Effector memory CD8-positive, alpha-beta T cell (primary cell): ENCODE results near the gene INPP5F.
"Not testable (repeated sequence)": the region's sequence is repeated elsewhere in the genome, so short reads cannot be mapped to it uniquely, and the experiment has no call there.

Experiments
- ATAC-seq: fragments of 150-1000 bp; cut with Tn5 transposase; replicated peaks from 2 replicates; pipeline ENCODE4 v1.10.0; 2021; ENCODE audit warnings: mild to moderate bottlenecking, moderate library complexity
- DNase-seq, 3 experiments: peaks; one replicate each; pipeline ENCODE4 v3.0.0; 2021
- H3K27ac Mint-ChIP-seq, 2 donors: one replicate each; pipeline ENCODE4 v1.8.0; 2022; ENCODE audit warnings: mild to moderate bottlenecking in 2 of 2, mixed read lengths in 2 of 2, moderate library complexity in 2 of 2
- H3K27me3 Mint-ChIP-seq, 2 donors: one replicate each; pipeline ENCODE4 v1.8.0; 2022; ENCODE audit warnings: mixed read lengths in 2 of 2
- H3K36me3 Mint-ChIP-seq: one replicate; pipeline ENCODE4 v1.8.0; 2022; ENCODE audit warnings: mild to moderate bottlenecking, moderate library complexity, mixed read lengths; ENCODE audit not compliant: insufficient read depth
- H3K4me1 Mint-ChIP-seq, 2 donors: one replicate each; pipeline ENCODE4 v1.8.0; 2022; ENCODE audit warnings: low read depth in 2 of 2, mixed read lengths in 2 of 2
- H3K4me3 Mint-ChIP-seq, 2 donors: one replicate each; pipeline ENCODE4 v1.8.0; 2022; ENCODE audit warnings: mild to moderate bottlenecking in 2 of 2, mixed read lengths in 2 of 2, moderate library complexity in 2 of 2
- H3K9me3 Mint-ChIP-seq, 2 donors: one replicate each; pipeline ENCODE4 v1.8.0; 2022; ENCODE audit warnings: mixed read lengths in 2 of 2

The INPP5F gene

GRCh38 chr10:119781498-119781897, 55.6 kb downstream of the INPP5F start:
- ATAC-seq (no peak), DNase-seq (no peak)
- Mint-ChIP-seq H3K4me1 (peaks cover 8 to 10% of the 10 kb centered on the region in 2 donors), H3K27ac (no peak overlapping the region), H3K9me3 (no peaks in the 10 kb centered on the region), H3K36me3 (peaks cover 1% of the 10 kb centered on the region), H3K27me3 (no peaks in the 10 kb centered on the region), H3K4me3 (no peak overlapping the region)

- Mint-ChIP-seq H3K4me1 (peaks cover 8 to 16% of the 10 kb centered on the region in 2 donors), H3K9me3 (no peaks in the 10 kb centered on the region)
Observed at GRCh38 chr10:119782981-119783664, 57.3 kb downstream of the INPP5F start.

GRCh38 chr10:119783665-119784027, 57.8 kb downstream of the INPP5F start:
- Mint-ChIP-seq H3K27ac (no peak overlapping the region), H3K27me3 (no peaks in the 10 kb centered on the region), H3K4me3 (no peak overlapping the region), H3K4me1 (peaks cover 8 to 16% of the 10 kb centered on the region in 2 donors), H3K36me3 (no peaks in the 10 kb centered on the region), H3K9me3 (no peaks in the 10 kb centered on the region)
- no peak for ATAC-seq
- no peak for DNase-seq

More at GRCh38 chr10:119782981-119783664, 57.3 kb downstream of the INPP5F start:
- Mint-ChIP-seq H3K27me3 (no peaks in the 10 kb centered on the region), H3K27ac (no peak overlapping the region), H3K36me3 (no peaks in the 10 kb centered on the region), H3K4me3 (no peak overlapping the region)
- ATAC-seq (no peak), DNase-seq (no peak)

- no peaks in the 10 kb centered on the region for H3K27me3 Mint-ChIP-seq
- no peak for DNase-seq
- peaks cover 8 to 16% of the 10 kb centered on the region in 2 donors for H3K4me1 Mint-ChIP-seq
- ATAC-seq = peak; percentile 75
- no peaks in the 10 kb centered on the region for H3K36me3 Mint-ChIP-seq
- peak overlapping the region in 1 of 2 donors; percentile 36 for H3K27ac Mint-ChIP-seq
- H3K9me3 Mint-ChIP-seq = no peaks in the 10 kb centered on the region
- H3K4me3 Mint-ChIP-seq = no peak overlapping the region
Observed at GRCh38 chr10:119784340-119785067, 58.7 kb downstream of the INPP5F start.

- no peak for ATAC-seq
- Mint-ChIP-seq H3K27me3 (no peaks in the 10 kb centered on the region), H3K4me1 (peaks cover 8 to 16% of the 10 kb centered on the region in 2 donors), H3K9me3 (no peaks in the 10 kb centered on the region), H3K36me3 (no peaks in the 10 kb centered on the region), H3K27ac (no peak overlapping the region), H3K4me3 (no peak overlapping the region)
- no peak for DNase-seq
Observed at GRCh38 chr10:119786117-119786769, 60.4 kb downstream of the INPP5F start.

GRCh38 chr10:119795101-119795500, 69.3 kb downstream of the INPP5F start:
- DNase-seq, ATAC-seq, H3K27ac Mint-ChIP-seq, H3K4me1 Mint-ChIP-seq, H3K27me3 Mint-ChIP-seq, H3K9me3 Mint-ChIP-seq, H3K36me3 Mint-ChIP-seq, H3K4me3 Mint-ChIP-seq: not testable (repeated sequence)

- no peak overlapping the region for H3K4me3 Mint-ChIP-seq
- H3K36me3 Mint-ChIP-seq = no peaks in the 10 kb centered on the region
- DNase-seq = no peak
- ATAC-seq = no peak
- H3K4me1 Mint-ChIP-seq = no peaks in the 10 kb centered on the region
- no peaks in the 10 kb centered on the region for H3K9me3 Mint-ChIP-seq
- no peak overlapping the region for H3K27ac Mint-ChIP-seq
- H3K27me3 Mint-ChIP-seq = no peaks in the 10 kb centered on the region
Observed at GRCh38 chr10:119796039-119796438, 70.2 kb downstream of the INPP5F start.

- no peak overlapping the region for H3K4me3 Mint-ChIP-seq
- no peaks in the 10 kb centered on the region for H3K27me3 Mint-ChIP-seq
- DNase-seq (no peak), ATAC-seq (no peak)
- H3K9me3 Mint-ChIP-seq = no peaks in the 10 kb centered on the region
- H3K27ac Mint-ChIP-seq = no peak overlapping the region
- H3K36me3 Mint-ChIP-seq = peaks cover 3% of the 10 kb centered on the region
- no peaks in the 10 kb centered on the region for H3K4me1 Mint-ChIP-seq
Observed at GRCh38 chr10:119801176-119801575, 75.3 kb downstream of the INPP5F start.

GRCh38 chr10:119801998-119802538, 76.2 kb downstream of the INPP5F start:
- no peaks in the 10 kb centered on the region for H3K9me3 Mint-ChIP-seq
- H3K36me3 Mint-ChIP-seq = peaks cover 3% of the 10 kb centered on the region
- no peak overlapping the region for H3K27ac Mint-ChIP-seq
- H3K4me1 Mint-ChIP-seq = no peaks in the 10 kb centered on the region
- no peak for DNase-seq
- no peak for ATAC-seq
- H3K27me3 Mint-ChIP-seq = no peaks in the 10 kb centered on the region
- no peak overlapping the region for H3K4me3 Mint-ChIP-seq

GRCh38 chr10:119803264-119803663, 77.4 kb downstream of the INPP5F start:
- DNase-seq (no peak), ATAC-seq (no peak)
- Mint-ChIP-seq H3K4me3 (no peak overlapping the region), H3K4me1 (peaks cover 0 to 1% of the 10 kb centered on the region in 2 donors), H3K27ac (no peak overlapping the region), H3K36me3 (peaks cover 3% of the 10 kb centered on the region), H3K27me3 (no peaks in the 10 kb centered on the region), H3K9me3 (no peaks in the 10 kb centered on the region)

- ATAC-seq (no peak), DNase-seq (no peak)
- Mint-ChIP-seq H3K36me3 (peaks cover 3% of the 10 kb centered on the region), H3K4me1 (peaks cover 0 to 1% of the 10 kb centered on the region in 2 donors), H3K27me3 (no peaks in the 10 kb centered on the region), H3K4me3 (no peak overlapping the region), H3K9me3 (no peaks in the 10 kb centered on the region), H3K27ac (no peak overlapping the region)
Observed at GRCh38 chr10:119805702-119806230, 79.9 kb downstream of the INPP5F start.

GRCh38 chr10:119806334-119807130, 80.7 kb downstream of the INPP5F start:
- Mint-ChIP-seq H3K4me3 (no peak overlapping the region), H3K9me3 (no peaks in the 10 kb centered on the region), H3K27ac (no peak overlapping the region), H3K36me3 (peaks cover 3% of the 10 kb centered on the region), H3K27me3 (no peaks in the 10 kb centered on the region), H3K4me1 (peaks cover 0 to 1% of the 10 kb centered on the region in 2 donors)
- ATAC-seq (no peak), DNase-seq (no peak)
